GM18519 (cell line): Measurements from ENCODE around the gene TOP3B.
"Not testable (repeated sequence)": the region's sequence is repeated elsewhere in the genome, so short reads cannot be mapped to it uniquely, and the experiment has no call there.

Experiments used
- ATAC-seq: cut with Tn5 transposase; IDR thresholded peaks from one replicate; pipeline ENCODE4 v1.9.1; 2021; ENCODE audit warnings: mild to moderate bottlenecking, moderate library complexity; ENCODE audit not compliant: unreplicated experiment, low FRiP score

TOP3B gene

GRCh38 chr22:21947040-21948014, 35.3 kb downstream of the TOP3B start:
- ATAC-seq, result no peak

- ATAC-seq, result no peak
Observed at GRCh38 chr22:21946262-21946925, 36.2 kb downstream of the TOP3B start.

- no peak for ATAC-seq
Observed at GRCh38 chr22:21945453-21946261, 36.9 kb downstream of the TOP3B start.

GRCh38 chr22:21944871-21945270, 37.7 kb downstream of the TOP3B start:
- ATAC-seq, result no peak

GRCh38 chr22:21943571-21944448, 38.8 kb downstream of the TOP3B start:
- ATAC-seq, result no peak

GRCh38 chr22:21942407-21943343, 39.9 kb downstream of the TOP3B start:
- ATAC-seq, result no peak

GRCh38 chr22:21941921-21942320, 40.7 kb downstream of the TOP3B start:
- no peak for ATAC-seq

- ATAC-seq, result no peak
Observed at GRCh38 chr22:21940521-21940920, 42.1 kb downstream of the TOP3B start.

- ATAC-seq, result not testable (repeated sequence)
Observed at GRCh38 chr22:21939935-21940334, 42.7 kb downstream of the TOP3B start.

DNA sequence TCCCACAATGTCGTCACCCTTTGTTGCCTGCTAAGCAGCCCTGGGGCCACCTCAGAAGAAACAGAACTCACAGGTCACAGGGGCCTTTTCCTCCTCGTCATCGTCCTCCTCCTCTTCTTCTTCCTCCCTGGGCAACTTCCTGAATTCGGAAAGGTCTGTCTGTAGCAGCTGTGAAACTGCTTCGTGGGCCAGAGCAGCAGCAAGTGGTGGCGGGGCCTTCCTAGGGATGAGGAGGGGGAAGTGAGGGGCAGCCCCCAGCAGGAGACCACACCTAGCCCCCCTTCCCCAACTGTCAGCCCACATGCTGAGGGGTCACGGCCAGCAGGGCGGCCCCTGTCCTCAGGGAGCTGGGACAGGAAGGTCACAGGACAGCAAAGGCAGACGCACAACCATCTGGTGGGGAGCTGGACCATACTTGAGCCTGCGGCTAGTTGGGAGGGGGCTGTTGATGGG, 43.1 kb downstream of the TOP3B start:
- ATAC-seq, result no peak

- ATAC-seq, result no peak
Observed at GRCh38 chr22:21938906-21939305, 43.7 kb downstream of the TOP3B start.

DNA sequence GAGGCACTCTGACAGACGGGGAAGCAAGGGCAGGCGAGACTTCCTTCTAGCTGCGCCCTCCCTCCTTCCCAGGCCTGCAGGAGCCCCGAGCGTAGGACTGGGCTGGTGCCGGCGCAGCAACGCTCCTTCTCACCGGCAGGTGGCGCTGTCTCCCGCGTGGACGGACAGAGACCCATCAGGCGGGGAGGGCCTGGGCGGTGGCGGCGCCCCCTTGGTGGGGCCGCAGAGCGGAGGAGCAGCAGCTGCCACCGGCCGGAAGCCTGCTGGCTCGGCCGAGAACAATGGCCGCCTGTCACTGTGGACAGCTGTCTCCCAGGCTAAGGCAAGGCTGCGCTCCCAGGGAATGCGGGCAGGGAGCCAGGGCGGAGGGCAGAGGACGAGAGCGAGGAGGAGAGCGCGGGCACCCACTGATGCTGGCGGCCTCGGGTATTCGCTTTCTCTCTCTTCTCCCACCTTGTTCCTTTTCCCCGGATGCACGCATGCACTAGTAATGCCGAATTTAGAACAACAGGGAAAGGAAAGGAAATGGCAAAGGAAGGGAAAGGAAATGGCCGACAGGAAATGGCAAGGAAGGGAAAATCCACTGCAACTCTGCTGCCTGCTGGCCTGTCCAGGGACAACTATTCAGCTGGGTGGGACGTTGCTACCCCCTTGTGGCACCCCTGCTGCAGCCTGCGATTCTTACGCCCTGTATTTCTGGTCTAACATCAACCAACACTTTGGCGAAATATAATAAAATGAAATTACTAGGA, 44.3 kb downstream of the TOP3B start:
- peak; percentile 69 for ATAC-seq

DNA sequence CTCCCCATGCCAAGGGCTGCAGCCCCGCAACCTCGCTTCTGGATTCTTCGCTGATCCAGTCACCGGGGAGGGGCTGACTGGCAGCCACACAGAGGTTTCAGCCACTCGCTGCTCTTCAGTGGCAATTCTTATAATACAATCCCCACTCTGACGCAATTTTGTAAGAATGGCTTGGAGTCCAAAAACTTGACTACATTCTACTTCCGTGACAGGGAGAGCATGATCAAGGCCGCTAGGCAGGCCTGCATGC, 44.8 kb downstream of the TOP3B start:
- ATAC-seq, result no peak

- no peak for ATAC-seq
Observed at GRCh38 chr22:21937041-21937820, 45.4 kb downstream of the TOP3B start.

GRCh38 chr22:21936151-21936775, 46.3 kb downstream of the TOP3B start:
- ATAC-seq, result no peak

DNA sequence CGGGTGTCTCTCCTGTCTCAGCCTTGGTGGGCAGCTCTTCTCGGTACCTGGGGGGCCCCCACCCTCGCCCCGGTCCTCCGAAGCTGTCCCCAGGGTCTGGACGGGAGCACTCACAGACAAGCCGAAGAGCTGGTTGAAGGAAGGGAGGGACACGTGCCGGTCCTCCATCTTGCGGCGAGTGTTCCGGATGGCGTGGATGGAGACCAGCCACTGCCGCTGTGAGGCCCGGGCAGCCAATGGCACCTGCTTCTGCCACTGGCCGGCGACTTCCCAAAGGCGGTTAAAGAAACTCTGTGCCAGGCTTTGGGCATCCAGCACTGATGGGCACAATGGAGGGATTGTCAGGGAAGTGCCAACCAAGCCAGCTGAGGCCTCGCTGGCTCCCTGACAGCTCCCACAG, 48.7 kb downstream of the TOP3B start:
- ATAC-seq, result no peak

DNA sequence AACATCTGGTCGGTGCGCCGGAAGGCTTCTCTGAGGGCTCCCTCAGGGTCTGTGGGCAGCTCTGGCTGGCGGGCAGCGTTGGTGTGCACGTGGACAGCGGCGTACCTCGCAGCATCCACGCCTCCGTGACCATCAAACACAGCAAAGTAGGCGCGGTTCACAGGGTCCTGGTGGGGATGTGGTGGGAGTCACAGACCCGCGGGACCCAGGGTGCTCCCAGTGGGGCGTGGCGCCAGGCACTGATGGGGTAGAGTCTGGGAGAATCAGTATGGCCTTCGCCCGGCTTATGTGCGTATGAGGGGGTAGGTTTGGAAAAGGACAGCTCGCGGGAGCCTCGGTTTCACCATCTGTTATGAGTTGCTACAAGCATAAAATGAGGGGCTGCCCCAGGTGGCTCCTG, 49.2 kb downstream of the TOP3B start:
- ATAC-seq, result no peak
